GM21447 (cell line): ENCODE measurements around the gene HERC2.
"Not testable (repeated sequence)": the region's sequence is repeated elsewhere in the genome, so short reads cannot be mapped to it uniquely, and the experiment has no call there.

Experiments used
- ATAC-seq: cut with Tn5 transposase; IDR thresholded peaks from one replicate; pipeline ENCODE4 v1.9.1; 2021; ENCODE audit not compliant: unreplicated experiment

HERC2 gene

DNA sequence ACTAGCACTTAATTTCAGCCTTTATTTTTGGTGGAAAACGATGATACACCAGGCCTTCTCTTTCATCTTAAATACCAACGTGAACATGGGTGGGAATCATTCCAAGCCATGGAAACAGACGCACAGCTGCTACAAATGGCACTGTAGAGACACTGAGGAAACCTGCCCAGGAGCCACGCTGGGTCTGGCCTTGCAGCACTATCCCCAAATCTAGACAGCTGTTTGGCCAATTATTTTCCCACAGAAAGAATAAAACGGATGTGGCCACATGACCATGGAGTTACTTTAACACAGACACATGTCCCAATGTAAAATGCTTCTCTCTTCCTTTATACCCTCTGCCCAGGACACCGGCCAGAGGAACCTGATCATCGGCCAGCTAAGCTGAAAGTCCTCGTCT is 139.2 kb downstream of the HERC2 start:
- no peak for ATAC-seq

DNA sequence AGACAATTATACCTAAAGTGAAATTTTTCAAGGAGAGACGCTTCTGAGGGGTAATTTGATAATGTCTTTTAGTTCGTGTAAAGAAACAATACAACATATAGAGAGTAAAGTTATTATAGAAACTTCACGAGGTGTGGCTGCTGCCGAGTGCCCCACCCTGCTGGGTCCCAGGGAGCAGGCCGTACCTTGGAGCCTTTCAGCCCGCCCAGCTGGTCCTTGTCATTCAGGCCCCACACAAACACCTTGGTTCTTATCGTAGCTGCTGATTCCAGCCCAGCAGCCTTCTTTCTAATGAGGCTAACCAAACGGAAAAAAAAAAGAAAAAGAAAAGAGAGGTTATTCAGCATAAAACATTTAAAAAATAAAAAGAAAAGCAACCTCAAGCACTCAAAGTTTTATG is 139.8 kb downstream of the HERC2 start:
- no peak for ATAC-seq

DNA sequence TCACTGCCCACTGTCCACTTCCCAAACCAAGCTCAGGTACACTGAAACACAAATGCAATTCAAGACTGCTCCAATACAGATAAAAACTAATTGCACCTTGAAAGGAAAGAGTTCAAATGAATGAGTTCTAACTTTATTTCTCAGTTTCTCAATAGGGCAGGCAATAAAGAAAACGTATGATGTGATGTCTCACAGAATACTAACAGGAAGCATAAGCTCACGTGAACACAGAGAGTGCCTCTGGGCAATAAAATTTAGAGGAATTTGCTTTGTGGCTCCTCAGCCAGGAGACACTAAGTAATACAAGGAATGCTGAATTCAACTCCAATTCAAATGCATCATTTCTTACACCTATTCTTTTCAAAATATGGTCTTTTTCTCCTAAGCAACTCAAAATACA is 140.6 kb downstream of the HERC2 start:
- ATAC-seq, result no peak

DNA sequence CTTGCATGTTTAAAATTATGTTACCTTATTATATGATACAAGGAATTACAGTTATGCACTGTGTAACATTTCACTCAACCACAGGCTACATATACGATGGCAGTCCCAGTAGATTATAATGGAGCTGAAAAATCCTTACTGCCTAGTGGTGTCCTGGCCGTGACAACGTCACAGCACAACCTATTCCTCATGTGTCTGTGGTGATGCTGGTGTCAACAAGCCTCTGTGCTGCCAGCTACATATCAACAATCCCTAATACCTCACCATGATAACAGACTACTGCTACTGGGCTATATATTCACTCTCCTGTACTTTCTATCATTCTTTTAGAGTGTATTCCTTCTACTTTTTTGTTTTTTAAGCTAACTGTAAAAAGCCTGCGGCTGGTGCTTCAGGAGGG is 142.7 kb downstream of the HERC2 start:
- ATAC-seq, result no peak

DNA sequence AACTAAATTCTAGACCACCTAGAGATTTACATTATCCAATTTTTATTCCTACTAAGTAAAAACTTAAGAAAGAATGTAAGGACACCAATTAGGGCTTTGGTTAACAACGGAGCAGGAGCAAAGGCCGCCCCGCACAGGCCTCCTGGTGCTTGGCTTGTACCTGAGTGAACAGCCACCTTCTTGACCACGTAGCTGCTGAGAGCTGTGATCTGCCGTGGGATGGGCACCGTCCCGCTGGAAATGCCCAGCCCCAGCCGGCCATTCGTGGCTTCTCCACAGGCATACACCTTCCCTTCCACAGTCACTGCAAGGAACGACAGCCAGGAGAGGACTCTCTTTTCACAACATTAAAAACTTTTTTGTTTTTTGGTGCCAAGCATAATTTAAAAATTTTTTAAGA is 143.3 kb downstream of the HERC2 start:
- no peak for ATAC-seq

DNA sequence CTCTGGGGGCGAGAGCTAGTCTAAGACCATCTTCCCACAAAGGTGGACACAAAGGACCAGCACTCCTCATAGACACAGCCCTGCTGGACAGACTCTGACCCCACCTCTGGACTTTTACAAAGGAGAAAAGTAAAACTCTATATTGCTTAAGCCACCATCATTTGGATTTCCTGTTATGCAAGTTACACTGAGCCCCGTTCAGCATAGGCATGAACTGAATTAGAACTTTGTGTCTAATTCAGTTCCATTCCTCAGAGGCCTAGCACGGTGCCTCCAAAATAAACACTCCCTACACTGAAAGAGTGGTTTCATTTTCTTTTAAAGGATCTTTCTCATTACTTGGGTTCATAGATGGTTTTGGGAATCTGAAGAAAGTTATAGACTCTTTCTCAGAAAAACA is 143.7 kb downstream of the HERC2 start:
- ATAC-seq, result no peak

DNA sequence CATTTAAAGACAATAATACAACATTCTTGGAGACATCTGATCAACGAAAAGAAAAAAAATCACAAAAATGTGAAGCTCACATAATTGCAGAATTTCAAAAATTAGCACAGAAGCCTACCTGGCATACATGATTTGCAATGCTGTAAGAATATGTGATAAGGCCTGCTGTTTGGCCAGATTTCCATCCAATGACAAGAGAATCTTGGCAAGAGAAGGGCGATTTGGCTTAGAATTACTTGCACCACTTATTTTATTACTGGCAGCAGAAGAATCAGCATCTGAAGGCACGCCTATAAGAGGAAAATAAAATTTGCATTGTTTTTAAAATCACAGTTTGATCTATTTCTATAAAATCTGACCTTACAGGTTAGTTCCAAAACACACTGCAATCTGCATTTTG is 152.6 kb downstream of the HERC2 start:
- ATAC-seq, result no peak

DNA sequence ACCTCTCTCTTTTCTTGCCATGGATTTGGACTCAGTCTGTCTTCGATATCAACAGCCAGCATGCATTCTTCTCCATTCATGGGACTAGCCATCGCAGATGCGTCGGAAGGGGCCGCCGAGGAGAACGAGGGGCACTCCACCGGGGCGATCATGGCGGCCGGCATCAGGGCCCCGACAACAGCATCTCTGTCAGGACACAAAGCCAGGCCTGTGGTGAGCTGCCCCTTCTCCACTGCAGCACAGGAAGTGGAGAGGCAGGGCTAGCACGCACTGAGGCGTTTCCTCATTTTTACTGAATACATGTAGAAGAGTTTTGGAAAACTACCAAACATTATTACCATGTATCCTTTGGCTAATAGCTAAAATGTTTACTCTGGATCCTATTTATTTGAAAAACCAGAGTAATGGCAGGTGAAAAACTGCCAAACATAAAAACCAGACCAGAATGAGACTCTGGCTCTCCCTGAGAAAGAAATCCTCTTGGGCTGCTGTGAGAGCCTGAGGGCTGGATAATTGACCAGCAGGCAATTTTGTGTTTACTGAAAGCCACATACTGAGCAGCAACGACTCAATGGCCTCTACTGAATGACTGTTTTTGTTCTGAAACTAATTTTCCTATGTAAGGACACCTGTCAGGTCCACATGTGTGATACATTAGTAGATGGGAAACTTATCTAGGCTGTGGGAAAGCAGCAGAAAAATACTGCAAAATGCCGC is 153.4 kb downstream of the HERC2 start:
- not testable (repeated sequence) for ATAC-seq

DNA sequence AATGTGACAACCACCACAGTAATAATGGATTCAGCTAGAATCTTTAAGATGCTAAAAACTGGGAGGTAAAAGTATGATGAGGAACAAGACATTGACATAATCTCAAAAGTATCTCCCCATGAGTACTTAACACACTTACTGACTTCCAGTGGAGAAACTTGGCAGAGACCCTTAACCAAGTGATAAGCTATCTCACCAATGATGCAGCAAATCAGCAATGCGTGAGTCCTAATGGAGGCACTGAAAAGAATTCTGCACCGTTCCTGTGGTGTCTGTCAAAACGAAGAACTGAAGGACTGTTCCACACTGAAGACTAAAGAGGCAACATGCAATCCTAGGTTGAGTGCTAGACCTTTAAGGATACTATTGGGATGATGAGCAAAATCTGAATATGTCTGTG is 154.9 kb downstream of the HERC2 start:
- no peak for ATAC-seq

DNA sequence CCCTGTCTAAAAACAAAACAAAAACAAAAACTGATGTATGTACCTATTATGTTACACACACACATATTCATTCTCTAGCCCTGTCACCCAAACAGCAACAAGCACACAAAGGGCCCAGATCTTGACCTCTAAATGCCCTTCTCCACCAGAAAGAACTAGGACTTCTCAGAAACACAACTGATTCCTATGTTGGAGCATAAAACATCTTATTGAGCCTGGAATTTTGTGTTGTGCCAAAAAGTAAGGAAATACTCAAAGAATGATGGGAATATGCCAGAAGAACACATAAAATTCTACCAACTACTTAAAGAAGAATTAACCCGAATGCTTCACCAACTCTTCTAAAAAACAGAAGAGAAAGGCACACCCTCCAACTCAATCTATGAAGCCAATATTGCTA is 156.2 kb downstream of the HERC2 start:
- ATAC-seq, result no peak

DNA sequence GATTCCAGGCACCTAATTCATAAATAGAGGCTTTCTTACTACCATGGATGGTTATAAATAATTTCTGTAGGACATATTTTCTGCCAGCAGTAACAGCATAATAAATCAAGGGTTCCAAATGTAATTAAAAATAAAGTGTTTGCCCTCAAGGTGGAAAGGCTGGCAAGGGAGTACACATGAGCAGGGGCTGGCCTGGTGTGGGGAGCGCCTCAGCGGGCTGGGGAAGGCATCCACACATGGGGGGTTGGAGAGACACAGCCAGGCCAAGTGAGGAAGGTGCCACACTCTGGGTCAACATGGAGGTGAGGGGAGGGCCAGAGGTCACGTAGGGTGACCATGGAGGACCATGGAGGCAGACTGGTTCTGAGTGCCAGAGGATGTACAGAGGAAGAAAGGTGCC is 157.1 kb downstream of the HERC2 start:
- ATAC-seq, result no peak

DNA sequence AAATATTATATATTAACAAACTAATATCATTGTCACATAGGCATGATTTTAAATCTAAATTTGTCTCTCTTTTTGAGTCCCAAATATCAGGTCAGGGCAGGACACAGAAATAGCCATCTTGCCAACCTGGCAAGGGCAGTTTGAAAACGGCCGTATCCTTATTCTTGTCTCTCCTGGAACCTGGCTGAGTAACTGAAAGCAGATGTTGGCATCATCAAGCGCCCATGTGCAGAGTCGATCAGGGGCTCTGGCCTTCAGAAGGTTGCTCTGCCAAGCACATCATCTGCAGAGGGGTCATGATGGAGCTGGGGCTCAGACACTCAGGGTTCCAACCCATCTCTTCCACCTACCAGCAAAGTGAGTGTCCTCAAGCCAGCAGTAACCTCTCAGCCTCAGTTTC is 167.7 kb downstream of the HERC2 start:
- ATAC-seq, result no peak

DNA sequence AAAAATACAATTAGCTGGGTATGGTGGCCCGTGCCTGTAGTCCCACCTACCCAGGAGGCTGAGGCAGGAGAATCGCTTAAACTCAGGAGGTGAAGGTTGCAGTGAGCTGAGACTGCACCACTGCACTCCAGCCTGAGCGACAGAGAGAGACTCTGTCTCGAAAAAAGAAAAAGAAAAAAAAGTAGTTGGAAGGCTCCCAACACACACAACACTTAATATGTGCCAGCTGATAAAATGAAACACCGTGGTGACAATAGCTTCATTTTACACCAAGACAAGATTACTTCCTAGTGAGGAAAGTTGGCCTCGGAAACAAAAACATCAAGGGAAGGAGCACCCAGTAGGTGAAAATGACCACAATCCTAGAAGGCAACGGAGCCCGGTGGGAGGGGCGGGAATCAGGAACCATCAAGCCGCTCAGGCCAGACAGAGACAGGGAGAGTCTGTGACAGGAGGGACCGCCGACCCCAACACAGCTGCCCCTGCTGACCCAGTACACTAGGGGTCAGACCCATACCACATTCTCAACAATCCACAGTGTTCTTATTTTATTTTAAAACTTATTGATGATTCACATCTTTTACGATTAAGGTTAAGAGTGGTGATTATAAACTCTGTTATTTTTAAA is 168.4 kb downstream of the HERC2 start:
- no peak for ATAC-seq

DNA sequence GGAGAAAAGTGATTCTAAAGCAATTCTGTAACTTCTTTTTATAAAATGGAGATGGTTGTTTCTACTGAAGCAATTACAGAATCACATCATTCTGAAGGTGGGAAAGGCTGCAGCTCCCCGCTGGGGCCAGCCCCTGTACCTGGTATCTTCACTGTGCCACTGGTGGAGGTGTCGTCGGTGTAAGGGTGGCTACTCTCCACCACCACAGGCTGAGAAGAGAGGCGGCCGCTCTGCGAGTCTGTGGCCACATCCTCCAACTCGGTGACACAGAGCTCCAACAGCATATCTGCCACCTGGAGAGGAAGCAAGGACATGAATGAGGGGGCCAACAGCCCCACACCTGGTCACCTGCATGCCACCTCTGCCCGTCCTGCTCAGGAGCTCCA is 169.4 kb downstream of the HERC2 start:
- not testable (repeated sequence) for ATAC-seq

DNA sequence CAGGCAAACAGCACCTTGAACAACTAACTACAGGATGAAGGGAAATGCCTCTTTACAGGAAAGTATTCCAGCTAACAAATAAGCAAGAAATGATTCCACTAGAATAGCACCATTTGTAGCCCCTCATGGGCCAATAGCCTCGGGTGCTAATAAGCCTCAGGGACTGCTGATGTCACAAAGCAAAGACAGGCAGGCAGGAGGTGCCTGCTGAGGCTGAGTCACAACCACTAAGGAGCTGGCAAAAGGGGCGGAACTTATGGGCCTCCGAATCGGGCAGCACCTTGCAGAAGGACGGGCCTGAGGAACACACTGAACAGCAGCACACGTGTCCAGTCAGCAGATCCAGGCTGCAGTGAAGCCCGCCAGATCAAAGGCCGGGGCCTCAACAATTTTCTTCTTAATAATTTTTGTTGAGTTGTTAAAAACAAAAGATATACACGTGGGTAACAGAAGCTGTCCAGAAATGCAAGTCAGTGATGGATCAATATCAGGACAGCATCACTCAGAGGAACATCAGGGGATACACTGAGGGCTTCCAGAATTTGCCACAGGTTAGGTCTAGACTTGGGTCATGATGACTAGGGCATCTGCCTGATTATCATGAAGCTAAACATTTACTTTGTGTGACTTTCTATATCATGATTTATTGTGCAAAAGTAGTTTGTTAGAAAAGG is 170.0 kb downstream of the HERC2 start:
- not testable (repeated sequence) for ATAC-seq

DNA sequence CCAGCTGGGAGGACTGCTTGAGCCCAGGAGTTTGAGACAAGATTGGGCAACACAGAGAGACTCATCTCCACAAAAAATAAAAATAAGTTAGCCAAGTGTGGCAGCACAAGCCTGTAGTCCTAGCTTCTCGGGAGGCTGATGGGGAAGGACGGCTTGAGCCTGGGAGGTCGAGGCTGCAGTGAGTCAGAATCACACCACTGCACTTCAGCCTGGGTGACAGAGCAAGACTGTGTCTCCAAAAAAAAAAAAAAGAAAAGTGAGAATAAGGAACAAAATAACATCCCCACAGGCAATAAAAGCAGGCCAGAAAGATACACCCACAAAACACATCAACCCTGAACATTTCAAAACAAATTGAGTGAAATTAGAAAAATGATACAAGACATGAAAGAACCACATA is 174.2 kb downstream of the HERC2 start:
- ATAC-seq, result no peak

DNA sequence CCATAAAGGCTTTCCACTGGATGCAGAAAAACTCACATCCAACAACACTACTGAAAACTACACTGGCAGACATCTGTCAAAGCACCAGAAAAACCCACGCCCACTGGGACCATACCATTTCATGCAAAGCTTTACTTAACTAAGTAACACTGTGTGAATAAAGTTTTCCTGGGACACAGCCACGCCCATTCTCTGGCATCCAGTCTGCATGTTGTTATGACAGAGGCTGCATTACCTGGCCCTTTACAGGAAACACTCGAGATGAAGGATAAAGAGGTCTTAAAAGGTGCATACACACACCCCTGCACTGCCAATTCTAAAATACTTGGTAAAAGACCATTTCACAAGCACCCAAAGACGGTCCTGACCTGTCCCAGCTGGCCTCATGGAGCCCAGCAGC is 176.6 kb downstream of the HERC2 start:
- ATAC-seq, result not testable (repeated sequence)

DNA sequence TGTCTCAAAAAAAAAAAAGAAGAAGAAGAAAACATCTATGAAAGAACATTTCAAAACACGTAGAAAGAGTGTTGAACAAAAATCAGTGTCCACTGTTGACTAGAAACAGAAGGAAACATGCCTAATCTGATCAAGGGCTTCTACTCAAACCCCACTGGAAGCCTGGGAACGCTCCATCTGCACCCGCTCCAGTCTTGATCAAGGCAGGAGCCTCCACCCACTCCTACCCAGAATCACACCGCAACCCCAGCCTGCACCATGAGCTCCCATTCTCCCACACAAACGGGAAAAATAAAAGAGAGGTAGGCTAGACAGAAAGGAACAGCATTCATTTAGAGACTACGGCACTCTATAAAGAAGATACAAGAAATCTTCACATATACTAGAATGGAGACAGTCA is 181.9 kb downstream of the HERC2 start:
- no peak for ATAC-seq

DNA sequence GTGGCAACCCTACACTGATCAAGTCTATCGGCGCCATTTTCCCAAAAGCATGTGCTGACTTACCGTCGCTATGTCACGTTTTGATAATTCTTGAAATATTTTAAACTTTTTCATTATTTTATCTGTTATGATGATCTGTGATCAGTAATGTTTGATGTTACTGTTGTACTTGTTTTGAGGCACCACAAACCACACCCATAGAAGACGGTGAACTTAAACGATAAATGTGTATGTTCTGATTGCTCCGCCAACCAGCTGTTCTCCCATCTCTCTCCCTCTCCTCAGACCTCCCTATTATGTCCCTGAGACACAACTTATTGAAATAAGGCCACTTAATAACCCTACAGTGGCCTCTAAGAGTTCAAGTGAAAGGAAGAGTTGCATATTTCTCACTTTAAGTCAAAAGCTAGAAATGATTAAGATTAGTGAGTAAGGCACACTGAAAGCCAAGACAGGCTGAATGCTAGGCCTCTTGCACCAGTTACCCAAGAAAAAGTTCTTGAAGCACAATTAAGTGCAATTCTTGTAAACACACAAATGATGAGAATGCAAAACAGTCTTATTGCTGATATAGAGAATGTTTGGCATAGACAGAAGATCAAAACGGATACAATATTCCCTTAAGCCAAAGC is 184.5 kb downstream of the HERC2 start:
- not testable (repeated sequence) for ATAC-seq

DNA sequence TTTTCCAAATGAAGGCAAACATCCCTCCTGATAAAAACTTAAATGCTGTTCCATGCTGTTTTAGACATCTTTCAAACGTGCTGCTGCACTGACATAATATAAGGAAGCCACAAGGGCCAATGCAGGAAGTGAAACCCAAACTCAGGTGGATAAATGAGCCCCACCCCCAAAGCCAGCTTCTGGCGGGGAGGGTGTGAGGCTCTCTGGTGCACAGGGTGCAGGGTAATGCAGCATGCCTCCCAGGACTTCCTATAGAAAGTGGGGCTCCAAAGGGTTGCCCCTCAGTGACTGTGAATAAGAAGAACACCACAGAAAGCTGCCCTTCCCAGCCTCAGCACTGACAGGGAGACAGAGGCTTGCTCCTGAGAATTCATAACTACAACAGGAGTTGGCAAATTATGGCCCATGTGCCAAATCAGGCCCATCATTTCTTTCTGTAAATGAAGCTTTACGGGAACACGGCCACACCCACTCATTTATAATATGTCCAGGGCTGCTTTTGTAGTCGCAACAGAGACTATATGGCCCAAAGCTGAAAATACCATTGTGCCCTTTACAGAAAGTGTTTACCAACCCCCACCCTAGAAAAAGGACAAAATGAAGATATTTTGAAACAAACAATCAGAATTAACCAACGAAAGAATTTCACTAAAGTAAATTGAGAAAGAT is 185.6 kb downstream of the HERC2 start:
- ATAC-seq, result peak; percentile 100

DNA sequence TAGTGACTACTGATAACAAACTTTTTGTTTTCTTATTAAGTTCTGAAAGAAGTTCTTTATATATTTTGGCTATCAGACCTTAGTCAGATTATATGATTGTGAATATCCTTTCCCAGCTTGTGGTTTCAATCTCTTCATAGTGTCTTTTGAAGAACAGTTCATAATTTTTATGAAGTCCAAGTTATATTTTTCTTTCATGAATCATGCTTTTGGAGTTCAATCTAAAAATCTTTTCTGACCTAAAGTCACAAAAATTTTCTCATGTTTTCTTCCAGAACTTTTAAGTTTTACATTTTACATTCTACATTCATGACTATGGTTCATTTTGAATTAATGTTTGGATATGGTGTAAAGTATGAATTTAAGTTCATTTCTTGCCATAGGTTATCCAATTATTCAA is 188.7 kb downstream of the HERC2 start:
- no peak for ATAC-seq
